MM.1S (cell line): ENCODE data around the gene RPTOR.

Experiments
- CTCF ChIP-seq: fragments of 300-600 bp; sonication (generic); IDR thresholded peaks from 2 replicates; pipeline ENCODE4 v1.5.1; 2016; ENCODE audit warnings: antibody characterized with exemption, low read length, mixed read lengths
- EZH2phosphoT487 ChIP-seq: fragments of 300-600 bp; sonication (generic); IDR thresholded peaks from 2 replicates; pipeline ENCODE4 v1.6.1; 2018; ENCODE audit warnings: antibody characterized with exemption, low read length

- no peak for TF ChIP-seq CTCF
- TF ChIP-seq EZH2phosphoT487 = no peak
Observed at GRCh38 chr17:80769936-80770625, 225.4 kb downstream of the RPTOR start.
